Epithelial cell of proximal tubule (primary cell): ENCODE measurements around the gene IPO11. TPM values are rescaled to one million over a fixed set of nuclear protein-coding genes. Genes with fewer than 3 reads are reported as not detected.

Source experiments
- DNase-seq: peaks from one replicate; pipeline ENCODE4 v3.0.0-alpha.2; 2011; ENCODE audit warnings: low read depth
- H3K4me3 ChIP-seq: 2 replicates; pipeline ENCODE4 v1.5.1; 2011; ENCODE audit warnings: low read depth, mild to moderate bottlenecking, low read length
- CTCF ChIP-seq: conservative IDR thresholded peaks from 2 replicates; pipeline ENCODE4 v1.5.1; 2012; ENCODE audit warnings: low read depth, mild to moderate bottlenecking, low read length
- total RNA-seq: library from RNA; depleted of rRNA; stranded (reverse); fragments of >200 nt; gene quantifications from 2 replicates; pipeline ENCODE4 v1.2.3, GENCODE V29; 2015

IPO11 gene
- total RNA-seq, 1 donor from 2014 or later: 6.6 TPM

GRCh38 chr5:62593331-62593730 lies 180.8 kb downstream of the IPO11 start:
- DNase-seq: peak; percentile 6
- TF ChIP-seq CTCF: no peak

DNA sequence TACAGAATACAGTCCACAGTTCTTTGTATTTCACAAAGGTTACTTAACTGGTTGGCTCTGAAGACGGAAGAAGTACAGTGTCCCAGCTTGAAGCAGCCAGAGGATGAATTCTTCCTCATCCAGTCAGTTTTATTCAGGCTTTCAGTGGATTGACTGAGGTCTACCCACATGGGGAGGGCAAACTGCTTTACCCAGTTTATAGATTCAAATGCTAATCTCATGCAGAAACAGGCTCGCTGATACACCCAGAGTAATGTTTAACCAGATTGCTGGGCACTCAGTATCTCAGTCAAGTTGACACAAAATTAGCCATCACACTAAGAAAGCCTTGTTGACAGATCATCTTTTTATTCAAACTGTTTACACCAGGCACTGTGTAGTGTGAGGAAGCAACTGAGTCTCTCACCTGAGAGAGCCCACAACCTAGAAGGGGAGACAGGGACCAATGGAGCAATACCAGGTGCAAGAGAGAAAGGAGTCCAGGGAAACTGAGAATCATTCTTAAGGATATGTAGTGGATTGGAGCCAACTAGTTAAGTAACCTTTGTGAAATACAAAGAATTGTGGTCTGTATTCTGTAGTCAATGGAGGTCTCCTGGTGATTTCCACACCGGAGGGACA lies 181.9 kb downstream of the IPO11 start:
- H3K4me3 ChIP-seq: no peak overlapping the region
- no peak for TF ChIP-seq CTCF
- DNase-seq: no peak

More at GRCh38 chr5:62593331-62593730, 180.8 kb downstream of the IPO11 start:
- no peak overlapping the region for H3K4me3 ChIP-seq

DNA sequence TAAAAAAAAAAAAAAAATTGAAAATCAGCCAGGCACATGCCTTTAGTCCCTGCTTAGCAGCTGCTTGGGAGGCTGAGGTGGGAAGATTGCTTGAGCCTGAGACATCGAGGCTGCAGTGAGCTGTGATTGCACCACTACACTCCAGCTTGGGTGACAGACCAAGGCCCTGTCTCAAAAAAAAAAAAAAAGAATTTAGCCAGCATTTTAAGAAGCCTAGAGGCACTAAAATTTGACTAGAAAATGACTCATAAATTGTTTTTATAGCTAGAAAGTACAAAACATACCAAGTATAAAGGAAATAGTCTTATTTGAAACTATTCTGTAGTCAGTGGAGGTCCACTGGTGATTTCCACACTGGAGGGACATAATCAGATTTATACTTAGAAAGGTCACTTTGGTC lies 183.5 kb downstream of the IPO11 start:
- DNase-seq: no peak
- TF ChIP-seq CTCF: no peak
- H3K4me3 ChIP-seq: no peak overlapping the region

GRCh38 chr5:62596691-62597090 lies 184.1 kb downstream of the IPO11 start:
- TF ChIP-seq CTCF: no peak
- no peak for DNase-seq
- H3K4me3 ChIP-seq: no peak overlapping the region

GRCh38 chr5:62597314-62597713 lies 184.8 kb downstream of the IPO11 start:
- no peak for TF ChIP-seq CTCF
- DNase-seq: no peak
- no peak overlapping the region for H3K4me3 ChIP-seq

GRCh38 chr5:62600560-62601252 lies 188.1 kb downstream of the IPO11 start:
- no peak for DNase-seq
- H3K4me3 ChIP-seq: no peak overlapping the region
- TF ChIP-seq CTCF: no peak

DNA sequence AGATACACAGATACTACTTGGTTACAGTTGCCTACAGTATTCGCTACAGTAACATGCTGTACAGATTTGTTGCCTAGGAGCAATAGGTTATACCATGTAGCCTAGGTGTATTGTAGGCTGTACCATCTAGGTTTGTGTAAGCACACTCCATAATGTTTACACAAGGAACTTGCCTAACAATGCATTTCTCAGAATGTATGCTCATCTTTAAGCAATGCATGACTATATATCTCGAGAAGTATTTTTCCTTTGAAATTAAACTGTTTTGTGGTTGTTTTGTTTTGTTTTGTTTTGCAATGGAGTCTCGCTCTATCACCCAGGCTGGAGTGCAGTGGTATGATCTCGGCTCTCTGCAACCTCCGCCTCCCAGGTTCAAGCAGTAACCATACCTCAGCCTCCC lies 191.4 kb downstream of the IPO11 start:
- H3K4me3 ChIP-seq: no peak overlapping the region
- DNase-seq: no peak
- TF ChIP-seq CTCF: no peak
